OCI-LY3 (cell line): ENCODE measurements around the gene ANKRD22.

ENCODE experiments used
- CTCF ChIP-seq: fragments of 200-600, 300-600 bp; sonication (generic); IDR thresholded peaks from 2 replicates; pipeline ENCODE4 v1.5.1; 2014; ENCODE audit warnings: antibody characterized with exemption, low read length, low read depth
- EZH2phosphoT487 ChIP-seq: fragments of 200-600 bp; shearing (Covaris generic); IDR thresholded peaks from 2 replicates; pipeline ENCODE4 v1.6.1; 2018; ENCODE audit warnings: antibody characterized with exemption, mixed run types, low read depth

GRCh38 chr10:88804083-88804812, 47.4 kb downstream of the ANKRD22 start:
- TF ChIP-seq EZH2phosphoT487, result no peak
- no peak for TF ChIP-seq CTCF
